Mesothelial cell of epicardium (in vitro differentiated cells): ENCODE results near the gene IPO4. TPM values are rescaled to one million over a fixed set of nuclear protein-coding genes. Genes with fewer than 3 reads are reported as not detected.

Experiments
- DNase-seq, 2 experiments: peaks; one replicate each; pipeline ENCODE4 v3.0.0; 2021; ENCODE audit warnings: low spot score in 2 of 2; ENCODE audit not compliant: unreplicated experiment in 2 of 2
- H3K27ac Mint-ChIP-seq: 2 replicates; pipeline ENCODE4 v1.8.0; 2021; ENCODE audit warnings: mixed read lengths
- H3K27me3 Mint-ChIP-seq: 2 replicates; pipeline ENCODE4 v1.8.0; 2021; ENCODE audit warnings: low read depth, mixed read lengths
- H3K36me3 Mint-ChIP-seq: 2 replicates; pipeline ENCODE4 v1.8.0; 2021; ENCODE audit warnings: mixed read lengths
- H3K4me1 Mint-ChIP-seq: 2 replicates; pipeline ENCODE4 v1.8.0; 2021; ENCODE audit warnings: mixed read lengths
- H3K4me3 Mint-ChIP-seq: 2 replicates; pipeline ENCODE4 v1.8.0; 2021; ENCODE audit warnings: mild to moderate bottlenecking, moderate library complexity, mixed read lengths
- H3K9me3 Mint-ChIP-seq: 2 replicates; pipeline ENCODE4 v1.8.0; 2021; ENCODE audit warnings: mixed read lengths
- CTCF ChIP-seq: fragments of 200-600 bp; sonication (generic); IDR thresholded peaks from one replicate; pipeline ENCODE4 v1.5.0; 2021; ENCODE audit warnings: antibody characterized with exemption; ENCODE audit not compliant: unreplicated experiment
- microRNA-seq: library from miRNA; unstranded; fragments of <30 nt; microRNA quantifications from one replicate; pipeline ENCODE4 v1.2.0, GENCODE V29; 2021; ENCODE audit warnings: inconsistent platforms, mixed read lengths
- total RNA-seq: library from RNA; stranded (reverse); gene quantifications from 3 replicates; pipeline ENCODE4 v1.2.1, GENCODE V29; 2021

IPO4 gene
- total RNA-seq, 1 donor from 2014 or later, result 43.2 TPM

- no peak overlapping the region for H3K4me3 Mint-ChIP-seq
- no peak for DNase-seq
- TF ChIP-seq CTCF, result no peak
- H3K36me3 Mint-ChIP-seq, result peaks cover 2% of the 10 kb centered on the region
- no peaks in the 10 kb centered on the region for H3K9me3 Mint-ChIP-seq
- no peaks in the 10 kb centered on the region for H3K27me3 Mint-ChIP-seq
- no peak overlapping the region for H3K27ac Mint-ChIP-seq
- peaks cover 18% of the 10 kb centered on the region for H3K4me1 Mint-ChIP-seq
Observed at GRCh38 chr14:24132976-24133375, 55.6 kb downstream of the IPO4 start.

- no peak overlapping the region for H3K4me3 Mint-ChIP-seq
- H3K27ac Mint-ChIP-seq, result no peak overlapping the region
- no peak for TF ChIP-seq CTCF
- H3K36me3 Mint-ChIP-seq, result peaks cover 1% of the 10 kb centered on the region
- no peaks in the 10 kb centered on the region for H3K9me3 Mint-ChIP-seq
- no peaks in the 10 kb centered on the region for H3K27me3 Mint-ChIP-seq
- H3K4me1 Mint-ChIP-seq, result peaks cover 14% of the 10 kb centered on the region
- no peak for DNase-seq
Observed at GRCh38 chr14:24132061-24132685, 56.4 kb downstream of the IPO4 start.

GRCh38 chr14:24131549-24131966 lies 57.1 kb downstream of the IPO4 start:
- DNase-seq, result no peak
- Mint-ChIP-seq H3K4me1 (peaks cover 8% of the 10 kb centered on the region), H3K36me3 (no peaks in the 10 kb centered on the region), H3K9me3 (no peaks in the 10 kb centered on the region), H3K4me3 (no peak overlapping the region), H3K27ac (no peak overlapping the region), H3K27me3 (no peaks in the 10 kb centered on the region)
- no peak for TF ChIP-seq CTCF

GRCh38 chr14:24130717-24131548 lies 57.7 kb downstream of the IPO4 start:
- Mint-ChIP-seq H3K9me3 (no peaks in the 10 kb centered on the region), H3K4me1 (peaks cover 6% of the 10 kb centered on the region), H3K36me3 (no peaks in the 10 kb centered on the region), H3K4me3 (no peak overlapping the region), H3K27me3 (no peaks in the 10 kb centered on the region), H3K27ac (no peak overlapping the region)
- no peak for DNase-seq
- no peak for TF ChIP-seq CTCF

- no peak within 1 kb of the TSS for H3K4me3 Mint-ChIP-seq
- no peak for DNase-seq
- H3K9me3 Mint-ChIP-seq, result no peaks in the 10 kb centered on the region
- H3K27ac Mint-ChIP-seq, result no peak within 1 kb of the TSS
- no peak for TF ChIP-seq CTCF
- H3K4me1 Mint-ChIP-seq, result peaks cover 3% of the 10 kb centered on the region
- H3K27me3 Mint-ChIP-seq, result no peaks in the 10 kb centered on the region
- peaks cover under 1% of the 10 kb centered on the region for H3K36me3 Mint-ChIP-seq
Observed at GRCh38 chr14:24130380-24130716, 58.3 kb downstream of the IPO4 start, which contains the start of gene FITM1. Gene FITM1, plus strand, starts transcription at chr14:24130659. Its CDS starts 905 bp downstream, at chr14:24131564.

Small RNA genes within 50 kb of the gene (microRNA-seq; reads per million reads assigned to microRNA genes)
- gene MIR7703, result not detected

Other genes starting within 250 kb of the IPO4 start
- gene DHRS4, start 235.0 kb downstream of the IPO4 start, total RNA-seq, result 20.9 to 23.7 TPM (median 22.0 TPM) in 3 replicates
- gene DHRS4L2, start 199.9 kb downstream of the IPO4 start, total RNA-seq, result 19.1 to 23.2 TPM (median 22.5 TPM) in 3 replicates
- gene CARMIL3, start 136.8 kb downstream of the IPO4 start, total RNA-seq, result 1.1 to 1.6 TPM (median 1.4 TPM) in 3 replicates
- not detected in 3 replicates for gene CPNE6, start 117.3 kb downstream of the IPO4 start, total RNA-seq
- 18.9 to 22.2 TPM (median 20.6 TPM) in 3 replicates for gene PCK2, start 94.5 kb downstream of the IPO4 start, total RNA-seq
- 62.3 to 71.1 TPM (median 63.7 TPM) in 3 replicates for gene DCAF11, start 74.0 kb downstream of the IPO4 start, total RNA-seq
- 1.5 to 2.0 TPM (median 1.8 TPM) in 3 replicates for gene NRL, start 73.9 kb downstream of the IPO4 start, total RNA-seq
- gene FITM1, start 58.2 kb downstream of the IPO4 start, total RNA-seq, result 0.75 to 1.5 TPM (median 1.0 TPM) in 3 replicates
- 148 to 154 TPM (median 154 TPM) in 3 replicates for gene PSME1, start 52.6 kb downstream of the IPO4 start, total RNA-seq
- 17.7 to 21.3 TPM (median 21.2 TPM) in 3 replicates for gene EMC9, start 47.2 kb downstream of the IPO4 start, total RNA-seq
- gene PSME2, start 42.2 kb downstream of the IPO4 start, total RNA-seq, result 143 to 149 TPM (median 148 TPM) in 3 replicates
- 90.5 to 96.0 TPM (median 90.5 TPM) in 3 replicates for gene RNF31, start 41.3 kb downstream of the IPO4 start, total RNA-seq
- 244 to 274 TPM (median 250 TPM) in 3 replicates for gene IRF9, start 27.6 kb downstream of the IPO4 start, total RNA-seq
- gene REC8, start 16.7 kb downstream of the IPO4 start, total RNA-seq, result 465 to 486 TPM (median 484 TPM) in 3 replicates
- 44.9 to 45.8 TPM (median 45.7 TPM) in 3 replicates for gene TM9SF1, start 6.6 kb upstream of the IPO4 start, total RNA-seq
- gene TSSK4, start 16.9 kb upstream of the IPO4 start, total RNA-seq, result 0.29 to 0.49 TPM (median 0.31 TPM) in 3 replicates
- gene CHMP4A, start 24.7 kb upstream of the IPO4 start, total RNA-seq, result 38.4 to 48.0 TPM (median 44.7 TPM) in 3 replicates
- 18.0 to 18.4 TPM (median 18.3 TPM) in 3 replicates for gene MDP1, start 27.2 kb upstream of the IPO4 start, total RNA-seq
- 148 to 156 TPM (median 155 TPM) in 3 replicates for gene NEDD8, start 43.6 kb upstream of the IPO4 start, total RNA-seq
- 72.5 to 78.7 TPM (median 74.1 TPM) in 3 replicates for gene GMPR2, start 44.1 kb upstream of the IPO4 start, total RNA-seq
- 49.1 to 55.2 TPM (median 51.1 TPM) in 3 replicates for gene TINF2, start 53.8 kb upstream of the IPO4 start, total RNA-seq
- gene TGM1, start 74.4 kb upstream of the IPO4 start, total RNA-seq, result 9.5 to 12.1 TPM (median 10.2 TPM) in 3 replicates
- 28.7 to 34.5 TPM (median 31.2 TPM) in 3 replicates for gene RABGGTA, start 82.8 kb upstream of the IPO4 start, total RNA-seq
- 38.3 to 41.4 TPM (median 39.8 TPM) in 3 replicates for gene DHRS1, start 111.0 kb upstream of the IPO4 start, total RNA-seq
- gene NOP9, start 111.0 kb upstream of the IPO4 start, total RNA-seq, result 27.8 to 30.8 TPM (median 28.8 TPM) in 3 replicates
- gene CIDEB, start 119.2 kb upstream of the IPO4 start, total RNA-seq, result not detected in 3 replicates
- 13.0 to 14.9 TPM (median 14.8 TPM) in 3 replicates for gene LTB4R2, start 121.3 kb upstream of the IPO4 start, total RNA-seq
- 10.7 to 11.8 TPM (median 11.1 TPM) in 3 replicates for gene LTB4R, start 122.7 kb upstream of the IPO4 start, total RNA-seq
- 2.8 to 3.4 TPM (median 3.4 TPM) in 3 replicates for gene ADCY4, start 146.3 kb upstream of the IPO4 start, total RNA-seq
- 1.9 to 2.2 TPM (median 2.0 TPM) in 3 replicates for gene RIPK3, start 151.2 kb upstream of the IPO4 start, total RNA-seq
- gene NFATC4, start 179.4 kb upstream of the IPO4 start, total RNA-seq, result 291 to 298 TPM (median 292 TPM) in 3 replicates
- gene NYNRIN, start 210.2 kb upstream of the IPO4 start, total RNA-seq, result 171 to 173 TPM (median 173 TPM) in 3 replicates
- gene CBLN3, start 240.9 kb upstream of the IPO4 start, total RNA-seq, result 3.9 to 5.5 TPM (median 4.8 TPM) in 3 replicates
- gene KHNYN, start 241.1 kb upstream of the IPO4 start, total RNA-seq, result 89.2 to 92.2 TPM (median 89.3 TPM) in 3 replicates